GM20431 (cell line): ENCODE measurements around the gene APBA2.

Experiments
- in situ Hi-C: fragments of 300-500 bp; cut with MseI, MboI; formaldehyde crosslinking; loops from one replicate; pipeline ENCODE4 v1.15.0; 2020; ENCODE audit warnings: low sequenced_read_pairs; ENCODE audit not compliant: unreplicated experiment

The APBA2 gene

GRCh38 chr15:29162411-29162810, 276.6 kb downstream of the APBA2 start:
- in situ Hi-C loops: loop anchor here (25.0 kb wide), 1 partner anchor 750 kb away; no protein-coding TSS in a partner anchor

GRCh38 chr15:29167122-29167521, 281.3 kb downstream of the APBA2 start:
- in situ Hi-C loops: loop anchor here (25.0 kb wide), 1 partner anchor 745 kb away; no protein-coding TSS in a partner anchor
